Fibroblast of gingiva (primary cell): ENCODE measurements around the gene DARS2.
"Not testable (repeated sequence)": the region's sequence is repeated elsewhere in the genome, so short reads cannot be mapped to it uniquely, and the experiment has no call there.

Experiments used
- DNase-seq: peaks from one replicate; pipeline ENCODE4 v3.0.0-alpha.2; 2011; ENCODE audit warnings: low read depth

The DARS2 gene

DNA sequence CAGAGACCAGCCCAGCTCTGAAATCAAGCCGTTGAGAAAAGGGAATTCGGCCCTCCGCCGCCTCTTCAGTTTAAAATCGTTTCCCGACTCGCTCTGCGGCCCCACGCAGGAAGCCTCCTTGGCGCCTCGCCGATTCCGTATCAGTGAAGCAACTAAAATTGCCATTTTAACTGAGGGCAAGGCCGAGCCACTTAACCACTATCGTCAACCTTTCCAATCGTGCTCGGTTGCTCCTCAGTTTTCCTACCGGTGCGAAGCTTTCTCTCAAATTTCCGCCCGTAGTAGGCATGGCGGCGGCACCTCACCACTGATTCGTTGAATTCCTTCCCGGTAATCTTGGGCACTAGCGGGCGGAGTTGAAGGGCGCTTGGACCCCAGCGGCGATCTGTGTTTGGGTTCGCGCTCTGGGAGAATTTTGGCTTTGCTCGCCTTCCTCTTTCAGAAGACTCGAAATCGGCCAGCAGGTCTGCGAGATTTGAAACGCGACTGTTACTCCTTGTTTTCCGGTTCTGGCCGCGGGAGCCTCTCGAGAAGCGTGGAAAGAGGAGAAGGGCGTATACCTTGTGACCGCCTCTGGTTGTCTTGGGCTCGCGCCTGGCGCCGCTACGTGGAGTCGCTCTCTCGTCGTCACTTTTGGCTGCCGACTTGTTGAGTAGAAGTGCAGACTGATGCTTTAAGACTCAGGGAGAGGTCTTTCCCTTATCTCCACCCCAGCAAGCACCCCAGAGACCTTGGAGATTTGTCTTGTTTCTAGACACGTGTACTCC is at the start of gene DARS2, which contains the start of gene CENPL:
DARS2 (plus strand) TSS at position 359 of the 767 bp plus-strand sequence. CDS start 557 bp downstream, outside the sequence.
CENPL (minus strand) TSS at position 569 of the 767 bp plus-strand sequence. CDS start 13,584 bp downstream, outside the sequence.
- peak; percentile 98 for DNase-seq

GRCh38 chr1:173775578-173776226 is 48.8 kb upstream of the DARS2 start:
- no peak for DNase-seq

GRCh38 chr1:173779936-173780335 is 44.5 kb upstream of the DARS2 start:
- DNase-seq, result no peak

DNA sequence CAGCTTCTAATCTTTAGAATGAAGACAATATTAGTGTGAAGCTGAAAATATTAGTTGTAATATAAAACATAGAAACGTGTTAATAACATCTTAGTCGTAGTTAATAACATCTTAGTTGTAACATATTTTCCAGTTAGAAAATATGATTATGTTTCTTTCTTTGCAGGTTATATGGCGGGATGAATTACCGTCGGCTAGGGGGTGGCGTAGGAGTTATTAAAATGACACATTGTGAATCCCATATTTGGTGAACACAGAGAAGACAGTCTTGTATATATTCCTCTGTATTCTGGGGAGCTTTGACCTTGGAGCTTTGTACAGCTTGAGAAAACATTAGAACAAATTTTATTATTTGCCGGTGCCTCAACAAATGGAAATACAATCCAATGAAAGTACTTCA is 39.5 kb upstream of the DARS2 start:
- no peak for DNase-seq

DNA sequence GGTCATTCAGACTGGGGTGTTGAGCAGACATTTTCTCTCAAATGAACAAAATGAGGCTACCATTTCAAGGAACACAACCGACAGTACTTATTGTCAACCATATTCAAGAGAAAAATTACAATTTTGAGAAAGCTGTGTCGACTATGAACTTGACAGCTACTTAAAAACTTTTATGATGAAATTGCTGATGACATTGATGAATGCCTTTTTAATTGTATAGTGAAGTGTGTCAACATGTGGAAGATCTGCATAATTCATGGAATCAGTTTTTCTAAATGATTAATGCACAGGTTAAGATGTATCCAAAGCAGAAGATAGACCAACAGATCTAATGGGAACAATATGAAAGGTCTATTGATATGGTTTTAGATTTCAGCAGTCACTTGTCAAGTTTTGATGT is 34.6 kb upstream of the DARS2 start:
- no peak for DNase-seq

- DNase-seq, result no peak
These were observed 26.4 kb upstream of the DARS2 start for GRCh38 chr1:173798078-173798477.

DNA sequence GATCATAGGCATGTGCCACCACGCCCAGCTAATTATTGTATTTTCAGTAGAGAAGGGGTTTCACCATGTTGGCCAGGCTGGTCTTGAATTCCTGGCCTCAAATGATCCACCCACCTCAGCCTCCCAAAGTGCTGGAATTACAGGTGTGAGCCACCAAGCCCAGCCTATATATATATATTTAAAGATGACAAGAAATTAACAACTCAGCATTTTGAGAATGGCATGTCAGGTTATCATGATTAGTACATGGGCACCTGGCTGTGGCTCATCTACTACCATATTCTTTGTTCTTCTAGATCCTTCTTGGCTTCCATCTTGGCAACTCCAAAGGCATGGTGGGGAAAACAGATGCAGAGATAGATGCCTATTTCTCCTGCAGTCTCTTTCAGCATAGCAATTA is 24.5 kb upstream of the DARS2 start:
- not testable (repeated sequence) for DNase-seq

DNA sequence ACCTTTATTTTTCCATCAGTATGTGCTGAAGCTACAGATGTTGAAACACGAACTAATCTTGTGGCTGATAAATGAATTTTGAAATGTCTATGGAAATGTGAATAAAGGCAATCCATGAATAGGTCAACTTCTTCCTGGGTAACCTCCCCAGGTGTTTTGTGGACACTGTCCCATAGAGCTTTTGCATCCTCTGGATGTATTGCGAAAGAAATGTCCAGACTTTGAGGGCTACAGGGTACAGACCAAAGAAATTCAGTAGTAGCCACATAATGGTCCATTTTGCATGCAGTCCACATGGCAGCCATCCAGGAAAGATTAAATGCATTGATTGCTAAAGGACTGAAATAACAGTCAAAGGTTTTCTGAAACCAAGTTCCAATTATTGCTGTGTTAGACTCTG is 21.5 kb upstream of the DARS2 start:
- DNase-seq, result no peak

- DNase-seq, result not testable (repeated sequence)
These were observed 10.8 kb upstream of the DARS2 start for GRCh38 chr1:173813654-173814053.

- no peak for DNase-seq
These were observed 6.0 kb upstream of the DARS2 start for GRCh38 chr1:173818459-173818858.

DNA sequence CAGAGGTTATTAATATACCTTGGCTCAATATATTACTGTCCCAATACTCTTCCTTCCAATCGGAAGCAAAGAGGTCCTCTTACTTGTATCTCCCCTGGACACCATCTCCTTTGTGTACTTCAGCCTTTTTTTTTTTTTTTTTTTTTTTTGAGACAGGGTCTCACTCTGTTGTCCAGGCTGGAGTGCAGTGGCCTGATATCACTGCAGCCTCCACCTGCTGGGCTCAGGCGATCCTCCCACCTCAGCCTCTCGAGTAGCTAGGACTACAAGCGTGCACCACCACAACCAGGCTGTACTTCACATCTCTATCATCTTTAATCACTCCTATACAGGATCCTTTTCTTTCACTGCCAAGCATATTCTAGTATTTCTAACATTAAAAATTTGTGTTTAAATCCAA is 2.8 kb upstream of the DARS2 start:
- no peak for DNase-seq

- no peak for DNase-seq
These were observed 625 bp upstream of the DARS2 start for GRCh38 chr1:173823781-173824314.

DNA sequence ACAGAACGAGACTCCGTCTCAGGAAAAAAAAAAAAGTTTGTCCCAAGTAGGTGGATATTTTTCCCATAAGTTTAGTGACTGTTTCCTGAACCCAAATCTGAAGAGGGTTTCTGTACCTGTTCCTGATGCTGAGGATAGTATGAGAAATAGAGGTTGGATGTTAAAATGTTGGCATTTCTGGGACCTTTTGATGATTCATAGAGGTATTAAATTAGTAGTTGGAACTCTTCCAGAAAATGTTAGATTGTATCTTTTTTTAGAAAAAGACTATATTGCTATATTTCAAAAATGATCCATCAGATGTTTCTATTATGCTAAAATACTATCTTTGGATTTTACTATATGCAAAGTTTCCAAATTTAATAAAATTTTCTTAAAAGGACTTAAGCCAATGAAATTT is 3.1 kb downstream of the DARS2 start:
- no peak for DNase-seq

- DNase-seq, result no peak
These were observed 8.3 kb downstream of the DARS2 start for GRCh38 chr1:173832748-173833147.

GRCh38 chr1:173852105-173852504 is 27.6 kb downstream of the DARS2 start:
- DNase-seq, result no peak

DNA sequence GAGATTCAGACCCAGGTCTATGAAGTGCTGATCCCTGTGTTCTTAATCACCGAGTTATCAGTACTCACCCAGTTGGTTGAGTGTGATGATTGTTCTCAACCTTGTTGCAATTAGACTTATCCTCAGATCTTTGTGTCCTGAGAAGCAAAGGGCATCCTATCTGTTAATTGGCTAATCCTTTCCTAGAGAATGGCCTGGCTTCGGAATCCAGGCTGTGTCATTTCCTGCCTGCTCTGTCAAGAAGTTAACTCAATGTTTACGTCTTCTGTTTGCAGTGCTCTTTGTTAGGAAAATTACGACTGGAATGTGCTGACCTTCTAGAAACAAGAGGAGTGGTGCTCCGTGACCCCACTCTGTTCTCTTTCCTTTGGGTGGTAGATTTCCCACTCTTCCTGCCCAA is 28.6 kb downstream of the DARS2 start:
- DNase-seq, result peak; percentile 48

DNA sequence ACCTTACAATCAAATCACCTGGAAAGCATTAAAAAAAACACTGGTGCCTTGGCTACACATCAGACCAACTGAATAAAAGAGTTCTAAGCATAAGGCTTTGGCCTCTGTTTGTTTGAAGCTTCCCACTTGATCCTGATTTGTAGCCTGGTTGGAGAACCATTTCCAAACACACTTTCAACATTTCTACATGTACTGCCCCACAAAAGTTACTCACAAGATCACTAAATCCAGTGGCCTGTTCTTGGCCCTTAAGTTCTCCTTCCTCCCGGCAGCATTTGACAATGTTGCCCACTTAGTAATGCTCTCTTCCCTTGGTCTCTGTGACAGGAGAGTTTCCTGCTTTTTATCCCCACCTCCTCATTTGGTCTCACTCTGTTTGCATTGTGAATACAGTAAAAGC is 31.5 kb downstream of the DARS2 start:
- DNase-seq, result no peak

DNA sequence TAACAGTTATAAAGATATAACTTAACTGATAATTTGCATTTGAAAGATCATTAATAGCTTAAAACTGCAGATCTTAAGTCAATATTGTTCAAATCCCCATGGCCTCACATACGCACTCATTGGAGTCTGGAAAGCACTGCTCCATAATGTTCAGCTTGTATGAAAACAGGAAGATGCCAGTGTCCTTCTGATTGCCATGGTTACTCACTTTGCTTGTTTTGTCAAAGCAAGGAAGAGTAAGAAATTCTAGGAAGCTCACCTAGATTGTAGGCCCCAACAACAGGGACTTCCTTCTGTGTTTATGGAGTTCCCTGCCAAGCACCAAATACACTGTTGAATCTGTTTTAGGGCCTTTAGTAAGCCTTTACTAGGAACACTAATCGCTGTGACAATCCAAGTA is 32.4 kb downstream of the DARS2 start:
- DNase-seq, result no peak

DNA sequence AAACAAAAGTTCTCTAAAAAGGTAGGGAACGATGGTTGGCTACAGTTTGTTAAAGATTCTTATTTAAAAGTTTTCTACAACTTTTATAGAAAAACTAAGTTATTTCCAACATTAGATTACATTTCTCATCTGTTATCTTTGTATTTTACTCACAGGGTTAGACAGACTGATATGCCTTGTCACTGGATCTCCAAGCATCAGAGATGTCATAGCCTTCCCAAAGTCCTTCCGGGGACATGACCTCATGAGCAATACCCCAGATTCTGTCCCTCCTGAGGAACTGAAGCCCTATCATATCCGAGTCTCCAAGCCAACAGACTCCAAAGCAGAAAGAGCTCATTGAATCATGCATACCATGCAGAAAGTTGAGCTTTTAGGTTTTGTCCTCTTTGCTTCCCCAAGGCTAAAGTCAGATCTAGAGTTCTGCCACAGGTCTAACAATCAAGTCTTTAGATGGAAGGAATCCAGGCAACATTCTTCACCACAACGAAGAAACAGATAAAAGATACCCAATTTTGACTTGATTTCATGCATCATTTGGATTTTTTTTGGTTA is 33.0 kb downstream of the DARS2 start:
- no peak for DNase-seq

DNA sequence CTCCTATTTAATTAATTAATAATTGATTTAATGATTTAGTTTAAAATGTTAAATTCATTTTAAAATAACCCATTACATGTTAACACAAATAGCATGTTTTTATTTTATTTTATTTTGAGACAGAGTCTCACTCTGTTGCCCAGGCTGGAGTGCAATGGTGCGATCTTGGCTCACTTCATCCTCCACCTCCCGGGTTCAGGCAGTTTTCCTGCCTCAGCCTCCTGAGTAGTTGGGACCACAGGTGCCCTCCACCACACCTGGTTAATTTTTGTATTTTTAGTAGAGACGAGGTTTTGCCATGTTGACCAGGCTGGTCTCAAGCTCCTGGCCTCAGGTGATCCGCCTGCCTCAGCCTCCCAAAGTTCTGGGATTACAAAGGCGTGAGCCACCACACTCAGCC is 35.1 kb downstream of the DARS2 start:
- not testable (repeated sequence) for DNase-seq

DNA sequence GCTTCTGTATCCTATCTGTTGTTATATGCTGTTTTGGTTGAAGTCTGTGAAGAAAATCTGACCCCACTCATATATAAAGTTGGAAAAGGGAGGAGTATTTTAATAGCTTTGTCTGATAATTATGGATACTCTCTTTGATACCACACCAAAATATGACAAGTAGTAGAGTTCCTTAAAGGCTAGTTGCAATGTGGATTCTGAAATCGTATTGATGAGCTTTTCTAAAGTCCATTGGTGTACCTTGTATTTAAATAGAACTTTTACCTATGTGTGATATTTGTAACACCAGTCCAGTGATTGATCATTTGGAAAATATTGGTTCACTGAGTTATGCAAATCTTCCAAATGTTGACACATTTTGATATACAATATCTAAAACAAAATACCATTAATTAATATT is 35.6 kb downstream of the DARS2 start:
- DNase-seq, result no peak

DNA sequence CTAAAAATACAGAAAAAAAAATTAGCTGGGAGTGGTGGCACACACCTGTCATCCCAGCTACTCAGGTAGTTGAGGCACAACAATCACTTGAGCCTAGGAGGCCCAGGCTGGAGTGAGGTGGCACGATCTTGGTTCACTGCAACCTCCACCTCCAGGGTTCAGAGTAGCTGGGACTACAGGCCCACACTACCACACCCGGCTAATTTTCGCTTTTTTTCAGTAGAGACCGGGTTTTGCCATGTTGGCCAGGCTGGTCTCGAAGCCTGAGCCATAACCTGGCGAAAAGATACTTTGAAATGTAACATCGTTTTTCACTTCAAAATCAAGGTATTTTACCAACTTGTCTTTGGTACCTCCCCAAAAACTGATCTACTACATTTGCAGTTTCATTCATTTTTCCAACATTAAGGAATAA is 37.3 kb downstream of the DARS2 start:
- no peak for DNase-seq
